MM.1S (cell line): ENCODE measurements around the gene DNAJC8.

ENCODE experiments used
- CTCF ChIP-seq: fragments of 300-600 bp; sonication (generic); IDR thresholded peaks from 2 replicates; pipeline ENCODE4 v1.5.1; 2016; ENCODE audit warnings: antibody characterized with exemption, low read length, mixed read lengths
- EZH2 ChIP-seq: fragments of 300-600 bp; sonication (generic); optimal IDR thresholded peaks from 2 replicates; pipeline ENCODE3; 2017; ENCODE audit warnings: low read depth, mild to moderate bottlenecking, antibody characterized with exemption, low read length, mixed read lengths
- EZH2phosphoT487 ChIP-seq: fragments of 300-600 bp; sonication (generic); IDR thresholded peaks from 2 replicates; pipeline ENCODE4 v1.6.1; 2018; ENCODE audit warnings: antibody characterized with exemption, low read length

GRCh38 chr1:28269529-28269928 is 36.7 kb upstream of the DNAJC8 start:
- no peak for TF ChIP-seq CTCF
- TF ChIP-seq EZH2phosphoT487: no peak
- no peak for TF ChIP-seq EZH2
